Measurements from ENCODE around the gene GPI. TPM values are rescaled to one million over a fixed set of nuclear protein-coding genes. Genes with fewer than 3 reads are reported as not detected.
A peak's percentile ranks its signal among the peaks of the same experiment; 100 is the strongest.

Gene GPI
- total and polyA plus RNA-seq, 2 of the 13 experiments (the other 11 are each of a cell fraction or from before 2014, with no cell fraction given): 147 to 167 TPM

- TF ChIP-seq KDM4B (CRISPR knock-in tag; IDR thresholded peaks at IDR 0.05) (no peak), PITX1 (CRISPR knock-in tag; IDR thresholded peaks at IDR 0.05) (peak; percentile 55; the same call in 1 of the 2 replicates), ZNF629 (CRISPR knock-in tag; conservative IDR thresholded peaks at IDR 0.05) (0 out of 2 replicates have a peak, but pooled peaks have one; percentile 18), TBP (CRISPR knock-in tag; IDR thresholded peaks at IDR 0.05) (no peak), ZSCAN5A (CRISPR knock-in tag; IDR thresholded peaks at IDR 0.05; ENCODE audit: borderline replicate concordance) (peak; percentile 14; the same call in 1 of the 2 replicates), NFKB2 (CRISPR knock-in tag; IDR thresholded peaks at IDR 0.05; ENCODE audit: borderline replicate concordance) (peak; percentile 32; the same call in 1 of the 2 replicates), SP140L (CRISPR knock-in tag; IDR thresholded peaks at IDR 0.05; ENCODE audit: borderline replicate concordance) (no peak), SIN3B (IDR thresholded peaks at IDR 0.05; ENCODE audit: low read length) (no peak), HOXA9 (CRISPR knock-in tag; IDR thresholded peaks at IDR 0.05; ENCODE audit: borderline replicate concordance) (no peak), CCAR2 (optimal IDR thresholded peaks at IDR 0.05; ENCODE audit: low read depth, low read length) (no peak), DRAP1 (CRISPR knock-in tag; IDR thresholded peaks at IDR 0.05) (peak; percentile 92), THAP9 (CRISPR knock-in tag; IDR thresholded peaks at IDR 0.05; ENCODE audit: borderline replicate concordance) (peak; percentile 59; the same call in 1 of the 2 replicates), ZFP36L2 (CRISPR knock-in tag; IDR thresholded peaks at IDR 0.05) (no peak; the same call in 1 of the 2 replicates), UBTF (CRISPR knock-in tag; IDR thresholded peaks at IDR 0.05) (peak; percentile 76), PCBP2 (optimal IDR thresholded peaks at IDR 0.05; ENCODE audit: low read depth, low read length, poor library complexity, severe bottlenecking) (no peak)
Measured at GRCh38 chr19:34359140-34359953, 5.6 kb upstream of the GPI start (continued).
